Astrocyte of the cerebellum (primary cell): ENCODE data around the gene PNLIPRP2.

Source experiments
- DNase-seq: peaks from one replicate; pipeline ENCODE4 v3.0.0-alpha.2; 2011; ENCODE audit warnings: low read depth
- H3K4me3 ChIP-seq: 2 replicates; pipeline ENCODE4 v1.5.1; 2011; ENCODE audit warnings: mild to moderate bottlenecking, low read depth, low read length, moderate library complexity
- CTCF ChIP-seq: IDR thresholded peaks from 2 replicates; pipeline ENCODE4 v1.5.1; 2012; ENCODE audit warnings: low read length, low read depth, moderate library complexity, mild to moderate bottlenecking; ENCODE audit errors: missing control alignments
- in situ Hi-C: cut with HindIII; loops from 2 replicates; pipeline ENCODE4 v1.10.0; 2017; ENCODE audit warnings: low sequenced_read_pairs

PNLIPRP2 gene

GRCh38 chr10:116593139-116593740 is 27.5 kb upstream of the PNLIPRP2 start:
- no peak overlapping the region for H3K4me3 ChIP-seq
- TF ChIP-seq CTCF, result no peak
- DNase-seq, result no peak
- in situ Hi-C loops, result no loop called here

GRCh38 chr10:116594525-116595035 is 26.2 kb upstream of the PNLIPRP2 start:
- in situ Hi-C loops, result no loop called here
- DNase-seq, result no peak
- TF ChIP-seq CTCF, result no peak
- no peak overlapping the region for H3K4me3 ChIP-seq

GRCh38 chr10:116596062-116596461 is 24.7 kb upstream of the PNLIPRP2 start:
- no peak for TF ChIP-seq CTCF
- no peak for DNase-seq
- in situ Hi-C loops, result no loop called here
- H3K4me3 ChIP-seq, result no peak overlapping the region

GRCh38 chr10:116597543-116597942 is 23.2 kb upstream of the PNLIPRP2 start:
- in situ Hi-C loops, result no loop called here
- no peak overlapping the region for H3K4me3 ChIP-seq
- TF ChIP-seq CTCF, result no peak
- DNase-seq, result no peak

GRCh38 chr10:116598329-116598728 is 22.4 kb upstream of the PNLIPRP2 start:
- H3K4me3 ChIP-seq, result no peak overlapping the region
- DNase-seq, result no peak
- no peak for TF ChIP-seq CTCF
- in situ Hi-C loops, result no loop called here

- H3K4me3 ChIP-seq, result no peak overlapping the region
- no peak for DNase-seq
- no peak for TF ChIP-seq CTCF
- in situ Hi-C loops, result no loop called here
These were observed 20.8 kb upstream of the PNLIPRP2 start for GRCh38 chr10:116599991-116600390.
